Liver (tissue), 9 donors: ENCODE results near the gene DBN1. TPM values are rescaled to one million over a fixed set of nuclear protein-coding genes. Genes with fewer than 3 reads are reported as not detected.

Source experiments
- DNase-seq: peaks from one replicate; pipeline ENCODE4 v3.0.0-alpha.2; 2017; ENCODE audit warnings: low spot score
- H3K27ac ChIP-seq, 2 donors: one replicate each; pipeline ENCODE4 v1.7.0; 2013; ENCODE audit warnings: inconsistent platforms in 2 of 2, low read length in 2 of 2, control low read depth in 1 of 2, low read depth in 1 of 2, mild to moderate bottlenecking in 1 of 2
- H3K27me3 ChIP-seq, 4 donors: one replicate each; pipeline versions ENCODE4 v1.6.1 to v1.7.0; 2013; ENCODE audit warnings: low read length in 3 of 4, inconsistent platforms in 1 of 4, mild to moderate bottlenecking in 1 of 4, moderate library complexity in 1 of 4; ENCODE audit not compliant: control insufficient read depth in 4 of 4, insufficient read depth in 4 of 4
- H3K36me3 ChIP-seq, 4 donors: one replicate each; pipeline versions ENCODE4 v1.6.1 to v1.7.0; 2013; ENCODE audit warnings: low read length in 3 of 4, mild to moderate bottlenecking in 3 of 4, low read depth in 1 of 4, moderate library complexity in 1 of 4; ENCODE audit not compliant: control insufficient read depth in 4 of 4, insufficient read depth in 3 of 4
- H3K4me1 ChIP-seq, 4 donors: one replicate each; pipeline versions ENCODE4 v1.6.1 to v1.7.0; 2013; ENCODE audit warnings: low read length in 3 of 4, mild to moderate bottlenecking in 3 of 4, moderate library complexity in 1 of 4; ENCODE audit not compliant: control insufficient read depth in 4 of 4, insufficient read depth in 4 of 4
- H3K4me3 ChIP-seq, 3 donors: one replicate each; pipeline versions ENCODE4 v1.6.1 to v1.7.0; 2013; ENCODE audit warnings: low read length in 3 of 3, control low read depth in 1 of 3, low read depth in 1 of 3, mild to moderate bottlenecking in 1 of 3
- H3K9ac ChIP-seq, 2 donors: one replicate each; pipeline ENCODE4 v1.7.0; 2013; ENCODE audit warnings: low read length in 2 of 2, mild to moderate bottlenecking in 2 of 2, moderate library complexity in 2 of 2, control low read depth in 1 of 2, low read depth in 1 of 2
- H3K9me3 ChIP-seq, 4 donors: one replicate each; pipeline versions ENCODE4 v1.6.1 to v1.7.0; 2013; ENCODE audit warnings: low read length in 3 of 4; ENCODE audit not compliant: control insufficient read depth in 4 of 4
- ATF3 ChIP-seq: IDR thresholded peaks from 2 replicates; pipeline ENCODE4 v1.6.1; 2016; ENCODE audit warnings: antibody characterized with exemption
- CTCF ChIP-seq: fragments of 150-350 bp; IDR thresholded peaks from 2 replicates; pipeline ENCODE4 v1.5.1; 2017; ENCODE audit warnings: improper control_type of control experiment, low read depth, low read length; ENCODE audit not compliant: missing input control
- FOXA2 ChIP-seq: IDR thresholded peaks from 2 replicates; pipeline ENCODE4 v1.6.1; 2016; ENCODE audit warnings: antibody characterized with exemption
- GABPA ChIP-seq, 2 donors: IDR thresholded peaks in 1 of 2; conservative IDR thresholded peaks in 1 of 2; 2 replicates each; pipeline ENCODE4 v1.6.1; 2016; ENCODE audit warnings: antibody characterized with exemption in 2 of 2, mild to moderate bottlenecking in 1 of 2, moderate library complexity in 1 of 2
- HNF4A ChIP-seq, 2 donors: conservative IDR thresholded peaks; 2 replicates each; pipeline ENCODE4 v1.6.1; 2016; ENCODE audit warnings: antibody characterized with exemption in 2 of 2, mild to moderate bottlenecking in 2 of 2
- MAX ChIP-seq: IDR thresholded peaks from 2 replicates; pipeline ENCODE4 v1.6.1; 2016; ENCODE audit warnings: antibody characterized with exemption
- RAD21 ChIP-seq, 2 donors: IDR thresholded peaks; 2 replicates each; pipeline ENCODE4 v1.6.1; 2016; ENCODE audit warnings: antibody characterized with exemption in 2 of 2, mild to moderate bottlenecking in 2 of 2
- RXRA ChIP-seq, 2 donors: IDR thresholded peaks; 2 replicates each; pipeline ENCODE4 v1.6.1; 2017 to 2018; ENCODE audit warnings: antibody characterized with exemption in 2 of 2, mild to moderate bottlenecking in 1 of 2
- SP1 ChIP-seq: IDR thresholded peaks from 2 replicates; pipeline ENCODE4 v1.6.1; 2018; ENCODE audit warnings: antibody characterized with exemption, mild to moderate bottlenecking
- TAF1 ChIP-seq: conservative IDR thresholded peaks from 2 replicates; pipeline ENCODE4 v1.6.1; 2016; ENCODE audit warnings: antibody characterized with exemption, mild to moderate bottlenecking
- YY1 ChIP-seq: IDR thresholded peaks from 2 replicates; pipeline ENCODE4 v1.6.1; 2016; ENCODE audit warnings: antibody characterized with exemption, mild to moderate bottlenecking
- ZBTB33 ChIP-seq: IDR thresholded peaks from 2 replicates; pipeline ENCODE4 v1.6.1; 2016; ENCODE audit warnings: antibody characterized with exemption
- WGBS: extraction: QIAGEN DNeasy Blood & Tissue Kit; methylation state at CpG from one replicate; pipeline ENCODE4 v1.1.7; 2013; 5-methylcytosine and 5-hydroxymethylcytosine counted together
- polyA plus RNA-seq, 2 donors: library from polyadenylated mRNA; stranded (reverse) in 1 of 2; unstranded in 1 of 2; fragments of 200-250 nt in 1 of 2; fragments of >200 nt in 1 of 2; fragmentation: Nextera tagmentation in 1 of 2; extraction: Ambion mirVana in 1 of 2; gene quantifications; one replicate each; pipeline versions ENCODE4 v1.2.1 to v1.2.3, GENCODE V29; 2013 to 2015
- total RNA-seq, 2 donors: library from RNA; depleted of rRNA; stranded (reverse); fragments of >200 nt; gene quantifications; one replicate each; pipeline ENCODE4 v1.2.3, GENCODE V29; 2014
- donor health status: healthy.
- donor health status: healthy.
- donor health status: healthy.
- donor health status: healthy.
- donor health status: healthy.

DBN1 gene
- total and polyA plus RNA-seq, 4 donors = 1.5 to 4.9 (median 2.0) TPM

GRCh38 chr5:177508837-177509236, 35.4 kb upstream of the DBN1 start:
- Histone ChIP-seq H3K9ac (peak overlapping the region in 1 of 2 donors; percentile 22), H3K36me3 (peaks cover 4 to 31% (median 9%) of the 10 kb centered on the region in 4 donors), H3K27me3 (no peaks in the 10 kb centered on the region), H3K4me3 (peak overlapping the region; percentile 6 to 17 (median 9)), H3K4me1 (peaks cover 0 to 9% (median under 1%) of the 10 kb centered on the region in 4 donors), H3K9me3 (no peaks in the 10 kb centered on the region), H3K27ac (peak overlapping the region; percentile 16 to 81)
- WGBS = 67% methylated on average over 8 of the region's 8 CpGs
- TF ChIP-seq MAX = no peak
- peak; percentile 53 for DNase-seq

- WGBS = 85% methylated on average over 26 of the region's 26 CpGs
- Histone ChIP-seq H3K4me3 (peak overlapping the region in 1 of 3 donors; percentile 17), H3K27me3 (no peaks in the 10 kb centered on the region), H3K27ac (peak overlapping the region in 1 of 2 donors; percentile 81), H3K4me1 (peaks cover 0 to 8% (median under 1%) of the 10 kb centered on the region in 4 donors), H3K9ac (no peak overlapping the region), H3K36me3 (peaks cover 3 to 26% (median 7%) of the 10 kb centered on the region in 4 donors), H3K9me3 (no peaks in the 10 kb centered on the region)
- TF ChIP-seq FOXA2 (no peak), MAX (no peak), RAD21 (IDR thresholded peaks at IDR 0.05) (no peak), HNF4A (conservative IDR thresholded peaks at IDR 0.05) (no peak), RXRA (IDR thresholded peaks at IDR 0.05) (no peak), SP1 (no peak), CTCF (no peak), ATF3 (no peak), GABPA (IDR thresholded peaks at IDR 0.05 in 1 of 2, conservative IDR thresholded peaks at IDR 0.05 in 1 of 2) (no peak), TAF1 (no peak), YY1 (no peak), ZBTB33 (no peak)
- no peak for DNase-seq
Observed at GRCh38 chr5:177508221-177508611, 34.8 kb upstream of the DBN1 start.

- H3K4me1 ChIP-seq = peaks cover 0 to 3% (median 0%) of the 10 kb centered on the region in 4 donors
- H3K36me3 ChIP-seq = peaks cover 3 to 21% (median 5%) of the 10 kb centered on the region in 4 donors
- no peak for DNase-seq
- peak overlapping the region in 1 of 2 donors; percentile 81 for H3K27ac ChIP-seq
- H3K4me3 ChIP-seq = no peak overlapping the region
- no peak overlapping the region for H3K9ac ChIP-seq
- H3K9me3 ChIP-seq = no peaks in the 10 kb centered on the region
- TF ChIP-seq FOXA2 = no peak
- no peaks in the 10 kb centered on the region for H3K27me3 ChIP-seq
- WGBS = 80% methylated on average over 17 of the region's 17 CpGs
Observed at GRCh38 chr5:177507596-177508220, 34.3 kb upstream of the DBN1 start.
